Gastrocnemius medialis (tissue), 4 donors: ENCODE measurements around the gene TTLL7. TPM values are rescaled to one million over a fixed set of nuclear protein-coding genes. Genes with fewer than 3 reads are reported as not detected.

Experiments used
- ATAC-seq, 2 donors: fragments of 150-250 bp; one replicate each; pipeline ENCODE4 v1.9.1; 2016
- DNase-seq, 2 donors: peaks; one replicate each; pipeline ENCODE4 v3.0.0-alpha.2; 2019
- H3K27ac ChIP-seq, 4 donors: fragments of 200-600 bp; sonication (generic); 1 replicate in 1 of 4; 2 replicates in 3 of 4; pipeline ENCODE4 v1.5.1; 2016 to 2018; ENCODE audit warnings: mild to moderate bottlenecking in 2 of 4, moderate library complexity in 1 of 4
- H3K27me3 ChIP-seq, 3 donors: fragments of 200-600 bp; sonication (generic) in 2 of 3; 1 replicate in 1 of 3; 2 replicates in 2 of 3; pipeline versions ENCODE4 v1.5.1 to v1.6.0; 2016 to 2019; ENCODE audit warnings: mild to moderate bottlenecking in 1 of 3, moderate library complexity in 1 of 3
- H3K36me3 ChIP-seq, 2 donors: fragments of 200-600 bp; sonication (generic) in 1 of 2; one replicate each; pipeline ENCODE4 v1.5.1; 2017 to 2018
- H3K4me1 ChIP-seq, 2 donors: fragments of 200-600 bp; sonication (generic) in 1 of 2; one replicate each; pipeline ENCODE4 v1.5.1; 2016 to 2017; ENCODE audit warnings: mild to moderate bottlenecking in 2 of 2
- H3K4me3 ChIP-seq, 4 donors: fragments of 200-600 bp; sonication (generic) in 3 of 4; 1 replicate in 1 of 4; 2 replicates in 3 of 4; pipeline ENCODE4 v1.5.1; 2016 to 2019; ENCODE audit warnings: mild to moderate bottlenecking in 2 of 4
- H3K9me3 ChIP-seq, 3 donors: fragments of 200-600 bp; sonication (generic) in 2 of 3; 1 replicate in 1 of 3; 2 replicates in 2 of 3; pipeline ENCODE4 v1.5.1; 2016 to 2019
- CTCF ChIP-seq, 5 experiments: fragments of 450-650 bp in 3 of 5; fragments of 200-600 bp in 2 of 5; sonication (generic) in 2 of 5; IDR thresholded peaks in 4 of 5; conservative IDR thresholded peaks in 1 of 5; 1 replicate in 4 of 5; 2 replicates in 1 of 5; pipeline ENCODE4 v1.5.1; 2016 to 2019; ENCODE audit warnings: antibody characterized with exemption in 5 of 5, mild to moderate bottlenecking in 3 of 5, moderate library complexity in 3 of 5
- POLR2A ChIP-seq, 2 donors: fragments of 450-650 bp; IDR thresholded peaks; one replicate each; pipeline ENCODE4 v1.6.1; 2017; ENCODE audit warnings: antibody characterized with exemption in 2 of 2, mild to moderate bottlenecking in 2 of 2, moderate library complexity in 2 of 2
- in situ Hi-C, 4 donors: fragments of 200-750 bp; cut with MboI; loops; one replicate each; pipeline versions ENCODE4 v1.15.0 to v1.8.0; 2017; ENCODE audit warnings: low sequenced_read_pairs in 4 of 4
- intact Hi-C: fragments of 100-400 bp; cut with DNase I; formaldehyde crosslinking; loops from one replicate; pipeline ENCODE4 v1.15.1; 2023; ENCODE audit warnings: low total_unique reads
- total RNA-seq, 4 donors: library from RNA; depleted of rRNA; stranded (reverse); fragments of >200 nt; gene quantifications; one replicate each; pipeline versions ENCODE4 v1.1.0 to v1.2.3, GENCODE V29; 2016

Gene TTLL7
- total RNA-seq, 4 donors from 2014 or later = 8.2 to 22.9 (median 12.3) TPM

GRCh38 chr1:83927701-83928100, 71.2 kb downstream of the TTLL7 start:
- Histone ChIP-seq H3K9me3 (no peaks in the 10 kb centered on the region), H3K27ac (no peak overlapping the region), H3K4me1 (no peaks in the 10 kb centered on the region), H3K36me3 (no peaks in the 10 kb centered on the region), H3K27me3 (no peaks in the 10 kb centered on the region), H3K4me3 (no peak overlapping the region)
- DNase-seq (no peak), ATAC-seq (no peak)
- in situ Hi-C loops = loop anchor here (10.0 to 25.0 kb wide), 5 partner anchors 185 to 835 kb away; no protein-coding TSS in a partner anchor
- intact Hi-C loops = no loop called here
- TF ChIP-seq CTCF (IDR thresholded peaks at IDR 0.05 in 4 of 5, conservative IDR thresholded peaks at IDR 0.05 in 1 of 5) (no peak), POLR2A (IDR thresholded peaks at IDR 0.05) (no peak)

DNA sequence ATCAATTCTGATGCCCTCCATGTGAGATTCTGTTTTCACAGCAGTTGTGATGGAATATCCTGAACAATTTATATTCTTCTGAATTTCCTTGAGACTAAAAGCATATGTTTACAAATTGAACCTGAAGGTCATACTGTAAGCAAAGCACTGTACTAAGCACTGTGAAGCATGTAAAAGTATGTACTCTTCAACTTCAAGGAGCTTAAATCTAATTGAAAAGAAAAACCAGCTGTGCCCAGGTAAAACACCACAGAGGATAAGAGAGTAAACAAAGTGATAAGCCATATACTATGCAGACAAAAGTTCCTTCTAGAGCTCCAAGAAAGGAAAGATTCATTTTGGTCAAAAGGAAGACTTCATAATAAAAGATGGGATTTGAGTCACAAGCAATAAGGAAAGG, 71.9 kb downstream of the TTLL7 start:
- ATAC-seq (no peak), DNase-seq (no peak)
- Histone ChIP-seq H3K4me1 (no peaks in the 10 kb centered on the region), H3K27me3 (no peaks in the 10 kb centered on the region), H3K27ac (no peak overlapping the region), H3K36me3 (no peaks in the 10 kb centered on the region), H3K4me3 (no peak overlapping the region), H3K9me3 (no peaks in the 10 kb centered on the region)
- intact Hi-C loops (no loop called here), in situ Hi-C loops (loop anchor here (10.0 to 25.0 kb wide), 5 partner anchors 185 to 835 kb away; no protein-coding TSS in a partner anchor)
- TF ChIP-seq POLR2A (IDR thresholded peaks at IDR 0.05) = no peak
- TF ChIP-seq CTCF (IDR thresholded peaks at IDR 0.05 in 4 of 5, conservative IDR thresholded peaks at IDR 0.05 in 1 of 5) = no peak

DNA sequence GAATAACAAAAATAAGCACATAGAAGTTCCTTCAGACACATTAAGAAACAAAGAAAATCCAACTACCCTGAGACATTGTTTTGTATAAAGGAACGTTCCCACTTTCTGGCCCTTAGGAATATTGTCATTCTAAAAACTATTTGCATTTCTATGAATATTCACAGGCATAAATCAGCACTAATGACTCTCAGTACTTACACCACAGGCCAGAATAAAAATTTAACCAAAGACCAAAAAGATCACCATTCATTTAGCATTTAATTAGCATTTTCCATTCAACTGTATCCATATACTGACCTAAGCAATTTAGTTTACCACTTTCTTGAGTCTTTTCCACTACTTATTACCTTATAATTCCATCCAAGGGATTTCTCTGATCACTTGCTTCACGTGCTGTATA, 75.4 kb downstream of the TTLL7 start:
- intact Hi-C loops (no loop called here), in situ Hi-C loops (loop anchor here (10.0 to 25.0 kb wide), 3 partner anchors 201 to 839 kb away; no protein-coding TSS in a partner anchor)
- H3K4me1 ChIP-seq = no peaks in the 10 kb centered on the region
- peaks cover 0 to 12% of the 10 kb centered on the region in 2 donors for H3K36me3 ChIP-seq
- H3K27ac ChIP-seq = no peak overlapping the region
- DNase-seq = no peak
- H3K4me3 ChIP-seq = no peak overlapping the region
- ATAC-seq = no peak
- H3K27me3 ChIP-seq = no peaks in the 10 kb centered on the region
- TF ChIP-seq POLR2A (IDR thresholded peaks at IDR 0.05) = no peak
- no peak for TF ChIP-seq CTCF (IDR thresholded peaks at IDR 0.05 in 4 of 5, conservative IDR thresholded peaks at IDR 0.05 in 1 of 5)
- H3K9me3 ChIP-seq = no peaks in the 10 kb centered on the region

GRCh38 chr1:83922431-83922830, 76.5 kb downstream of the TTLL7 start:
- ATAC-seq (no peak), DNase-seq (no peak)
- Histone ChIP-seq H3K27me3 (no peaks in the 10 kb centered on the region), H3K9me3 (no peaks in the 10 kb centered on the region), H3K4me1 (no peaks in the 10 kb centered on the region), H3K27ac (no peak overlapping the region), H3K36me3 (peaks cover 0 to 14% of the 10 kb centered on the region in 2 donors), H3K4me3 (no peak overlapping the region)
- intact Hi-C loops (no loop called here), in situ Hi-C loops (loop anchor here (10.0 to 25.0 kb wide), 3 partner anchors 202 to 840 kb away; no protein-coding TSS in a partner anchor)
- TF ChIP-seq CTCF (IDR thresholded peaks at IDR 0.05 in 4 of 5, conservative IDR thresholded peaks at IDR 0.05 in 1 of 5) = no peak
- no peak for TF ChIP-seq POLR2A (IDR thresholded peaks at IDR 0.05)

DNA sequence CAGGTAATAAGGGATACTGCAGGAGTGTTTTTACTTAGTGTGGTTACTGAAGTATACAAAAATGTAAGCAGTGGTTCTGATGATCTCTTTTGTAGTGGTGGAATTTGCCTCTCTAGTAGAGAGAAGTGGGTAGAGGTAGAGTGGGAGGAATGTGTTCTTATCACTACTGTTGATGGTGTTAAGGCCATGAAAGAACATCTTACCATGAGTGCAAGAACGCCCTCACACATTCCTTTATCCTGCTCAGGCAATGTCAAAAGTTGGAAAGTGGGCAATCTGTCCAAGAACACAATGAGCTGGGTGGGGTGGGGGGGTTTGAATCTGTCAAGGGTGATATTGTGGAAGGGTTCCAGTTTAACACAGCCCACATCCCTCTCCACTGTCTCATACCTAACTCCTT, 78.6 kb downstream of the TTLL7 start:
- Histone ChIP-seq H3K27ac (no peak overlapping the region), H3K27me3 (no peaks in the 10 kb centered on the region), H3K4me1 (no peaks in the 10 kb centered on the region), H3K4me3 (no peak overlapping the region), H3K36me3 (peaks cover 0 to 24% of the 10 kb centered on the region in 2 donors), H3K9me3 (no peaks in the 10 kb centered on the region)
- DNase-seq (no peak), ATAC-seq (no peak)
- TF ChIP-seq POLR2A (IDR thresholded peaks at IDR 0.05) (no peak), CTCF (IDR thresholded peaks at IDR 0.05 in 4 of 5, conservative IDR thresholded peaks at IDR 0.05 in 1 of 5) (no peak)
- intact Hi-C loops (no loop called here), in situ Hi-C loops (loop anchor here (10.0 to 25.0 kb wide), 3 partner anchors 204 to 842 kb away; no protein-coding TSS in a partner anchor)
